ENCODE measurements around the gene RGN. TPM values are rescaled to one million over a fixed set of nuclear protein-coding genes. Genes with fewer than 3 reads are reported as not detected.

The RGN gene
- total RNA-seq, 1 donor from 2014 or later: 15.4 TPM

- Histone ChIP-seq H3K27ac (no peak overlapping the region), H3K9me3 (no peaks in the 10 kb centered on the region), H3K36me3 (no peaks in the 10 kb centered on the region), H3K4me3 (no peak overlapping the region), H3K27me3 (no peaks in the 10 kb centered on the region), H3K4me1 (no peaks in the 10 kb centered on the region)
- ATAC-seq (no peak), DNase-seq (no peak)
- intact Hi-C loops (cut with DNase I): no loop called here
- TF ChIP-seq, protein P1, sequence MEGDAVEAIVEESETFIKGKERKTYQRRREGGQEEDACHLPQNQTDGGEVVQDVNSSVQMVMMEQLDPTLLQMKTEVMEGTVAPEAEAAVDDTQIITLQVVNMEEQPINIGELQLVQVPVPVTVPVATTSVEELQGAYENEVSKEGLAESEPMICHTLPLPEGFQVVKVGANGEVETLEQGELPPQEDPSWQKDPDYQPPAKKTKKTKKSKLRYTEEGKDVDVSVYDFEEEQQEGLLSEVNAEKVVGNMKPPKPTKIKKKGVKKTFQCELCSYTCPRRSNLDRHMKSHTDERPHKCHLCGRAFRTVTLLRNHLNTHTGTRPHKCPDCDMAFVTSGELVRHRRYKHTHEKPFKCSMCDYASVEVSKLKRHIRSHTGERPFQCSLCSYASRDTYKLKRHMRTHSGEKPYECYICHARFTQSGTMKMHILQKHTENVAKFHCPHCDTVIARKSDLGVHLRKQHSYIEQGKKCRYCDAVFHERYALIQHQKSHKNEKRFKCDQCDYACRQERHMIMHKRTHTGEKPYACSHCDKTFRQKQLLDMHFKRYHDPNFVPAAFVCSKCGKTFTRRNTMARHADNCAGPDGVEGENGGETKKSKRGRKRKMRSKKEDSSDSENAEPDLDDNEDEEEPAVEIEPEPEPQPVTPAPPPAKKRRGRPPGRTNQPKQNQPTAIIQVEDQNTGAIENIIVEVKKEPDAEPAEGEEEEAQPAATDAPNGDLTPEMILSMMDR (IDR thresholded peaks at IDR 0.05): no peak
Observed at GRCh38 chrX:47061238-47061919, 16.9 kb upstream of the RGN start.

DNA sequence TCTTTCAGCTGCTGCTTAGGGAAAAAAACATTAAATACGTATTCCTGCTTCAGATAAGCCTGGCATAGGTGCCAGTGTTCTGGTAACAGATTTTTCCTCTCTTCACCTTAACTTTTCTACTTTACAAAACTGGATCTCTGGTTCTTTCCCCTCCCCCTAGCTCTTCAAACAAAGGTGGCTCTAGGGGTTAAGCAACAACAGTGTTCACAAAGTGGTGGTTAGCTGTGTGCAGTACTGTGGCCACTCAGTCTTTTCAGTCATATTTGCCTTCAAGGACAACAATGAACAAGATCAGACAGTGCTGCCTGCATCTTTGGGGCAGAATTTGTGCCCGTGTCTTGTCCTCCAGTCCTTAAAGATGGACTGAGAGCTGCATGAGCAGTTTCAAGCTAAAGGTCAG lies 15.1 kb upstream of the RGN start:
- intact Hi-C loops (cut with DNase I): no loop called here
- H3K9me3 ChIP-seq: no peaks in the 10 kb centered on the region
- no peaks in the 10 kb centered on the region for H3K4me1 ChIP-seq
- no peak for DNase-seq
- TF ChIP-seq, protein P1 (IDR thresholded peaks at IDR 0.05): no peak
- no peak for ATAC-seq
- H3K27me3 ChIP-seq: no peaks in the 10 kb centered on the region
- no peak overlapping the region for H3K27ac ChIP-seq
- no peak overlapping the region for H3K4me3 ChIP-seq
- no peaks in the 10 kb centered on the region for H3K36me3 ChIP-seq

- DNase-seq (no peak), ATAC-seq (no peak)
- no peaks in the 10 kb centered on the region for H3K27me3 ChIP-seq
- TF ChIP-seq, protein P1 (IDR thresholded peaks at IDR 0.05): no peak
- no peaks in the 10 kb centered on the region for H3K36me3 ChIP-seq
- H3K4me1 ChIP-seq: no peaks in the 10 kb centered on the region
- no peaks in the 10 kb centered on the region for H3K9me3 ChIP-seq
- intact Hi-C loops (cut with DNase I): no loop called here
- H3K27ac ChIP-seq: no peak overlapping the region
- H3K4me3 ChIP-seq: no peak overlapping the region
Observed at GRCh38 chrX:47068214-47068613, 10.0 kb upstream of the RGN start.

DNA sequence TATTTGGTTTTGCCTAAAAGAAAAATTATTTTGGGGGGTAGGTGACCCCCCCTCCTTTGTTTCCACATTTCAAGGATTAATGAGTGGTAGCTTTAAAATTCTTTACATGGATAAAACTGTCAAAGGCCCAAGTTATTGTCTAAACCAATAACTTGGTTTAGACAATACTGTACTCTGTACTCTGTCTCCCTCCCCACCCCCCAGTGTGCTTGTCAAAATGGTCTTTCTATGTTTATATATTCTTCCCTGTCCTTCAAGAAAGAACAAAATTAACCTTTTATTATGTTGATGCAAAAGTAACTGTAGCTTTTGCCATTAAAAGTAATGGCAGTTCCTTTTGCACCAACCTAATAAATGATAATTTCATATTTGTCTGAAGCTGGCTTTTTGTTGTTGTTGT lies 9.5 kb upstream of the RGN start:
- TF ChIP-seq, protein P1 (IDR thresholded peaks at IDR 0.05): no peak
- no peak for ATAC-seq
- no peak overlapping the region for H3K4me3 ChIP-seq
- H3K9me3 ChIP-seq: no peaks in the 10 kb centered on the region
- H3K36me3 ChIP-seq: no peaks in the 10 kb centered on the region
- H3K27ac ChIP-seq: no peak overlapping the region
- no peaks in the 10 kb centered on the region for H3K27me3 ChIP-seq
- no peaks in the 10 kb centered on the region for H3K4me1 ChIP-seq
- intact Hi-C loops (cut with DNase I): no loop called here
- no peak for DNase-seq

- Histone ChIP-seq H3K4me1 (no peaks in the 10 kb centered on the region), H3K27ac (no peak overlapping the region), H3K27me3 (no peaks in the 10 kb centered on the region), H3K9me3 (no peaks in the 10 kb centered on the region), H3K4me3 (no peak overlapping the region), H3K36me3 (no peaks in the 10 kb centered on the region)
- ATAC-seq: no peak
- no peak for DNase-seq
- intact Hi-C loops (cut with DNase I): no loop called here
- TF ChIP-seq, protein P1 (IDR thresholded peaks at IDR 0.05): no peak
Observed at GRCh38 chrX:47080215-47080914, 2.1 kb downstream of the RGN start.
